HS-27A (cell line): ENCODE data around the gene SLC25A19.
A peak's percentile ranks its signal among the peaks of the same experiment; 100 is the strongest.
"Not testable (repeated sequence)": the region's sequence is repeated elsewhere in the genome, so short reads cannot be mapped to it uniquely, and the experiment has no call there.

Experiments
- DNase-seq: peaks from one replicate; pipeline ENCODE4 v3.0.0-alpha.2; 2012; ENCODE audit warnings: low read depth, missing footprints

SLC25A19 gene

DNA sequence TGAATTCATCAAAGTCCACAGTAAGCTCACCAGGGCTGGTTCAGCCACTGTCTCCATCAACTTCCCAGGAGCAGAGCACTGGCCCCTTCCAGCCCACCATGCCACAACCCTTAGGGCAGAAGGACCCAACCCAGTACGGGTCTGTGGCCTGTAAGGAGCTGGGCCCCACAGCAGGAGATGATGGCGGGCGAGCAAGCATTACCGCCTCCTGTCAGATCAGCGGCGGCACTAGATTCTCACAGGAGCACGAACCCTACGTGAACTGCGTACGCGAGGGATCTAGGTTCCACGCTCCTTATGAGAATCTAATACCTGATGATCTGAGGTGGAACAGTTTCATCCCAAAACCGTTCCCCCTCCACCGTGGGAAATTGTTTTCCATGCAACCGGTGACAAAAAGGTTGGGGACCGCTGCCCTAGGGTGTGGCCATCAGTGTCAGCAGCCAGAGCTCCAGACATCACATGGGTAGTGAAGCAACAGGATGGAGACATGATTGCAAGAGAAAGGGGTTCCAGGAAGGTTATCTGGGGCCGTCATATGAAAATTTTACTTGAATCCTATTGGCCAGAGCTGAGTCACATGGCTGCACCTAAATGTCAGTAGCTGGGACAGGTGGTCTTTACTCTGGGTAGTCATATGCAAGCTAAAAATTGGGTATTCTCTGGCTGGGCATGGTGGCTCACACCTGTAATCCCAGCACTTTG lies 12.4 kb upstream of the SLC25A19 start:
- DNase-seq, result no peak

DNA sequence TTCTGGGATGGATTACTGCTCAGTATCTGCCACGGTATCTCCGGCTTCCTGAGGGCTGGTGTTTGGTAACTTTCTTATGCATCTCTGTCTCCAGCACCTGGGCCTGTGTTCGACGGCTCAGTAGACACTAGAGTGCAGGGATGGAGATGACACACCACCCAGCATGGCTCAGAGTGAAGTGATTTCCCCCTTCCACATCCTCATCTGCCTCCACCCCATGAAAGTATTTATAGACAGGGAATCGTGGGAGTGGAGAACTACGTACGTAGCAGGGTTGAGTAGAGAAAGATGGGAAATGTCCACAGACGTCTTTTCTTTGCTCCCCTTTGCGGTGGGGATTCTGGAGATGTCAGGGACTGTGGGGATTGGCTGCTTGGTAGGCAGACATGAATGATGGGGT lies 11.8 kb upstream of the SLC25A19 start:
- no peak for DNase-seq

DNA sequence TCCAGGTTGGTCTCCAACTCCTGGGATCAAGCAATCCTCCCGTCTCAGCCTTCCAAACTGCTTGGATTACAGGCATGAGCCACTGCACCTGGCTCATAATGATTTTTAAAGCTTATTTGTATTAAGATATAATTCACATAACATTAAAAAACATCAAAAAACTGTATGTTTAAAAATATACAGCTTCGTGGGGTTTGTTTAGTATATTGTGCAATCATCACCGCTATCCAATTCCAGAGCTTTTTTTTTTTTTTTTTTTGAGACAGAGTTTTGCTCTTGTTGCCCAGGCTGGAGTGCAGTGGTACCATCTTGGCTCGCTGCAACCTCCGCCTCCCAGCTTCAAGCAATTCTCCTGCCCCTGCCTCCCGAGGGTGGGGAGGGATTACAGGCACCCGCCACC lies 11.0 kb upstream of the SLC25A19 start:
- DNase-seq, result no peak

DNA sequence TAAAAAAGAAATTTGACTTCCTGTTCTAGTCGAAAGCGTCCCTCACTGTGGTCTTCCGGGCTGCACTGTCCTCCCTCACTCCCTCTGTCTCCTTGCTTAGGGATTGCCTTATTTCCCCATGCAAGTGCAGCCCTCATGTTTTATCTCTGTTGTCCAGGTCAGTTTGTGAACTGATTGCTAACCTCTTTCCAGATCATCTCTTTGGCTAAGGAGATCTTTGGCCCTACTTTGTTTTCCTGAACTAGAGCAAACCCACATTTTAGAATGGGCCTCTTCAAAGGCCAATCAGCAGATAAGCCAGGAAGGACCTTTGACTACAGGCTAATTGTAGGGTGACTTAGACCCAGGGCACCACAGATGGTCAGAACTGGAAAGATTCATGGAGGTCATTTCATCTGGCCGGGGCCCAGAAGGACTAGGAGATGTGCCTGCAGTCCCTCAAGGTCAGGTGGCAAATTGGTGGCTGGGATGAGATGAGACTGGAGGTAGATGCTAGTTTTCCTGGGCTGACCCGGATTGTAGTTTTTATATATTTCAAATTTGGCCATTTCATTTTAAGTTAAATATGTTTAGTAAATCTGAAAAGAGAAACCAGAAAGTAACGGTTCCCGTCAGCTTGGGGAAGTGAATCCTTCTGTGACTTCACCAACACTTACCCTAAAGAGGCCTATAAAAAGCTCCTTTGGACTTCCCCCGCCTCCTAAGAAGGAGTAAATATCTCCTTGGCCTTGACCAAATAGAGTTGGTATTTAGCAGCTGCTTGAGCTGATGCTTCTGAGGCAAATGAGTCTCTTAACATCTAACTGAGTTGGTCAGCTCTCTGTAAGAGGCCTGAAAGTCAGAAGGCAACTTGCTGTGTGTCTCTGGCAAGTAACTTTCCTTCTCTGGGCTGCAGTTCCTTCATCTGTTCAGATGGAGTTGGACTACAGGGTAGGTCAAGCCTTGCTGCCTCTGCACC lies 6.2 kb upstream of the SLC25A19 start:
- DNase-seq, result no peak

DNA sequence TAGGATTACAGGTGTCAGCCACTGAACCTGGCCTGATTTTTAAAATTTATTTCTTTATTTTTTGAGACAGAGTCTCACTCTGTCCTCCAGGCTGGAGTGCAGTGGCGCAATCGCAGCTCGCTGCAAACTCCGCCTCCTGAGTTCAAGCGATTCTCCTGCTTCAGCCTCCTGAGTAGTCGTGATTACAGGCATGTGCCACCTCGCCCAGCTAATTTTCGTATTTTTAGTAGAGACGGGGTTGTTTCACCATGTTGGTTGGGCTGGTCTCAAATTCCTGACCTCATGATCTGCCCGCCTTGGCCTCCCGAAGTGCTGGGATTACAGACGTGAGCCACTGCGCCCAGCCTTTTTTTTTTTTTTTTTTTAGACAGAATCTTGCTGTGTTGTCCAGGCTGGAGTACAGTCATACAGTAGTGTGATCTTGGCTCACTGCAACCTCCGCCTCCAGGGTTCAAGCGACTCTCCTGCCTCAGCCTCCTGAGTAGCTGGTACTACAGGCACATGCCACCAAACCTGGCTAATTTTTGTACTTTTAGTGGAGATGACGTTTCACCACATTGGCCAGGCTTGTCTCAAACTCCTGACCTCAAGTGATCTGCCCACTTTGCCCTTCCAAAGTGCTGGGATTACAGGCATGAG lies 3.7 kb upstream of the SLC25A19 start:
- not testable (repeated sequence) for DNase-seq

DNA sequence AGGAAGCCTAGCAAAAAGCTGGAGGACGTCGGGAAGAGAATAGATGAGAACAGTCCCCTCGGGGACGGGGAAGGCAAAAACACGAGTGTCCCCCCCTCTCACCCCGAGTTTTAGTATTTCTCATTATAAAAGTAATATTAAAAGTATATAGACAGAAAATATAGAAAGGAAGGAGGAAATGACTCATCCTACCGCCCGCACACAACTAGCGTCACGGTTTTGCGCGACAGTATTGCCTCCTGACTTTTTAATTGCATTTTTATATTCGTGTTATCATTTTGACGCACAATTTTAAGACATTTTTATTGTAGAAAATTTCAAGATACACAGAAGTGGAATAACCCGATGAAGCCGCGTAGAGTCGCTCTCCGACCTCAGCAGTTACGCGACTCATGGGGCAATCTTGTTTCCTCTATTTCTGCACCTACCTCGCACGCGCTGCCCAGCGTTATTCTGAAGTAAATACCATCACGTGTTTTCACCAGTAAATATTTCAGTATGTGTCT lies 652 bp upstream of the SLC25A19 start:
- no peak for DNase-seq

DNA sequence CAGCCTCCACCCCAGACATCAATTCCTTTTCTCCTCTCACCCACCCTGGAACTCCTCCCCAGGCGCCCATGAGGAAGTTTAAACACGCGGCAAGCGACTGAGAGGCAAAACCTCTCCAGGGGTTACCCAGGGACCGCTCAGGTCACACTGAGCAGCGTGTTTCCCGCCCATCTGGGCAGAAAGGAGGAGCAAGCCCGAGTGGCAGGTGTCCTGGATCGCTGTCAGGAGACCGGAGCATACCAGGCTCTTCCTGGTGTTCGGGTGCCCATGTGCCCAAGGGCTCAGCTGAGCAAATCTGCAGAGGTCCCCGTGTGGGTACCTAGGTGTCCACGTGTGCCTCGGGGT lies 491 bp downstream of the SLC25A19 start:
- no peak for DNase-seq

DNA sequence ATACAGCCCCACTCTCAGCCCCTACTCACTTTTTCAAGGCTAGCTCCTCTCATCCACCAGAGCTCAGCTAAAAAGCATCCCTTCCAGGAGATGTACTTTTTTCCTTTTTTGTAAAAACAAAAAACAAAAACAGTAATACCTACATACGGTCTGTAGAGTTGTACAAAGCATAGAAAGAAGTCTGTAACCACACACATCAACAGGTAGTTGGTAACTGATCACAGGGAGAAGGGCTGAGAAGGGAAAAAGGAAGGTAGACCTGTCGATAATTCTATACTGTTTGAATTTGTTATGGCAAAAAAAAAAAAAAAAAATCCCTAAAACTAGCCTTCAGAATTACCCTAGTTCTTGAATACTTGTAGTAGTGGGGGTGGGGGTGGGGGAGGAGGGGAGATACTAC lies 874 bp downstream of the SLC25A19 start:
- DNase-seq, result no peak

DNA sequence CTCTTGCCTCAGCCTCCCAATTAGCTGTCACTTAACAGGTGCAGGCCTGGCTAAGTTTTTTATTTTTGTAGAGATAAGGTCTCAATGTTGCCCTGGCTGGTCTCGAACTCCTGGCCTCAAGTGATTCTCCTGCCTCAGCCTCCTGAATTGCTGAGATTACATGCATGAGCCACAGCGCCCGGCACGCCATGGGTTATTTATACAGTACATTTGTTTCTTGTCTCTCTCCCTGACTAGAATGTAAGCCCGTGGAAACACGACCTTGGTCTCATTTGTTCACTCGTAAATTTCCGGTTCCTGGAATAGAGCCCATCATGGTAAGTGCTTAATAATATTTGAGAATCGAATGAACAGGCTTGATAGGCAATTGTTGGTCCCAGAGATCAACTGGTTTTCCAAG lies 2.0 kb downstream of the SLC25A19 start:
- no peak for DNase-seq

DNA sequence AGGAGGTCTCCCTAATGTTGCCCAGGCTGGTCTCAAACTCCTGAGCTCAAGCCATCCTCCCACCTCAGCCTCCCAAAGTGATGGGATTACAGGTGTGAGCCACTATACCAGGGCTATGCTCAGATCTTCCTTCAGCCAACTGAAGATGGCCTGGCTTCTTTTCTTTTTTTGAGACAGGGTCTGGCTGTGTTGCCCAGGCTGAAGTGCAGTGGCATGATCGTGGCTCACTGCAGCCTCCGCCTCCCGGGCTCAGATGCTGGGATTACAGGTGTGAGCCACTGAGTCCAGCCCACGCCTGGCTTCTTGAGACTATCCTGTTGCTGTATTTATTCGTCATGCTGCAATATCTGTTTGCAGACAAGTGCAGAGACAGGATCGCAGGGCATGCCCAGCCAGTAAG lies 4.1 kb downstream of the SLC25A19 start:
- DNase-seq, result no peak

DNA sequence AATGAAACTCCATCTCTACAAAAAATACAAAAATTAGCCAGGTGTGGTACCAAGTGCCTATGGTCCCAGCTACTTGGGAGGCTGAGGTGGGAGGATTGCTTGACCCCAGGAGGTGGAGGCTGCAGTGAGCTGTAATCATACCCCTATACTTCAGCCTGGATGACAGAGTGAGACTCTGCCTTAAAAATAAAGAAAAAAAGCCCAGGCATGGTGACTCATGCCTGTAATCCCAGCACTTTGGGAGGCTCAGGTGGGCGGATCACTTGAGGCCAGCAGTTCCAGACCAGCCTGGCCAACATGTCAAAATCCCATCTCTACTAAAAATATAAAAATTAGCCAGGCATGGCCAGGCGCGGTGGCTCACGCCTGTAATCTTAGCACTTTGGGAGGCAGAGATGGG lies 9.0 kb downstream of the SLC25A19 start:
- not testable (repeated sequence) for DNase-seq

DNA sequence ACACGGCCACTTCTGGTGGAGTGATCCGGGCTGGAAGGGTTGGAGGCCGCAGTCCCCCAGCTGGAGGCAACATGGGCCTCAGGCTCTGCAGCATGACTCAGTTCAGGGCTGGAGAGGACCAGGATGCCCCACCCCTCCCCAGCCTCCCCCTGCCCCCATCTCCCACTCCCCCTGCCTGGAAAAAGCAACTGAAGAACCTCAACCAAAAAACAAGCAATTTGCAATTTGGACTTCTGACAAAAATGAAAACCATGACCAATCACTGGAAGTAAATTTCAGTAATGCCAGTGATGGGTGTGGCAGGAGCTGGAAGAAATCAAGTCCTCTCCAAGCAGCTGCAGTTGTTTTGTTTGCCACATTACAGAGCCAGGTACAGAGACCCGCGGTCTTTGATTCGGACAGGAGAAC lies 11.6 kb downstream of the SLC25A19 start:
- peak; percentile 35 for DNase-seq

DNA sequence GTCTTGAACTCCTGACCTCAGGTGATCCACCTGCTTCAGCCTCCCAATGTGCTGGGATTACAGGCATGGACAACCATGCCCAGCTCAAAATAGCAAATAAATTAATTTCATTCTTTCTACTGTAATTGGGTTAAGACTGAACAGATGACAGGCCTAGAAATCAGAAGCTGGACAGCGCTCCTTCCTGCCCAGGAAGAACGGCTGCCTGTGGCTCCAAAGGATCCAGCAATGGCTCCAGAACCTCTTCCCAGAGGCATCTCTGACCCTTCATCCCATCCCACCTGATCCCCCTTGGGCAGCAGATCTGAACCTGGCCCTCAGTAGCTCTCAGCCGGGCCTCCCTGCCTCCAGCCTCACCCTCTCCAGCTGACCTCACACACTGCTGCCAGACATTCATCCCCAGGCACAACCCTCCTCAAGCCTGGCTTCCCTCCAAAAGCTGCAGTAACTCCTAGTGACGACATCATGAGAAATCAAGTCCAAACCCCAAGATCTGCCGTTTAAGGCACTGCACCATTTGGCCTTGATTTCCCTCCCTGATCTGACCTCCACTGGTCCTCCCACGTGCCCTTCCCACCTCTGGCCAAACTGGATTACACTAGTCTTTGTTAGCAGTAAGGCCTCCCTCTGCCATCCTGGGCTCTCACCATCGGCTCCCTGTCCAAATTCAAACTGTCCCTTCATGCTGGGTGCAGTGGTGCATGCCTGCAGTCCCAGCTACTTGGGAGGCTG lies 15.1 kb downstream of the SLC25A19 start:
- no peak for DNase-seq

DNA sequence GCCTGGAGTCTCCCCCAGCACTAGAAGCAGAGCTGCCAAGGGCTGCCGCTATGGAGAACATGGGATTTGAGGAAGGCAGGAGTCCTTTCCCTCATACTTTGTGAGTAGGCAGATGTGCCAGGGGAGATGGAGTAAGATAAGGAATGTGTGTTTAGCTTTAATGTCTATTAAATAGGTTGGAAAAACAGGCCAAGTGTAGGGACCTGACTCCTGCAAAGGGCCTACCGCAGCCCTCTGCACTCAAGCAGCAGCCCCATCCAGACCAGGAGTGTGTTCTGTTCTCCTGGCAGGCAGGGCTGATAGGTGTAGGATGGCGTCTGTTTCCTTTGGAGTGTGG lies 16.4 kb downstream of the SLC25A19 start:
- DNase-seq, result no peak

DNA sequence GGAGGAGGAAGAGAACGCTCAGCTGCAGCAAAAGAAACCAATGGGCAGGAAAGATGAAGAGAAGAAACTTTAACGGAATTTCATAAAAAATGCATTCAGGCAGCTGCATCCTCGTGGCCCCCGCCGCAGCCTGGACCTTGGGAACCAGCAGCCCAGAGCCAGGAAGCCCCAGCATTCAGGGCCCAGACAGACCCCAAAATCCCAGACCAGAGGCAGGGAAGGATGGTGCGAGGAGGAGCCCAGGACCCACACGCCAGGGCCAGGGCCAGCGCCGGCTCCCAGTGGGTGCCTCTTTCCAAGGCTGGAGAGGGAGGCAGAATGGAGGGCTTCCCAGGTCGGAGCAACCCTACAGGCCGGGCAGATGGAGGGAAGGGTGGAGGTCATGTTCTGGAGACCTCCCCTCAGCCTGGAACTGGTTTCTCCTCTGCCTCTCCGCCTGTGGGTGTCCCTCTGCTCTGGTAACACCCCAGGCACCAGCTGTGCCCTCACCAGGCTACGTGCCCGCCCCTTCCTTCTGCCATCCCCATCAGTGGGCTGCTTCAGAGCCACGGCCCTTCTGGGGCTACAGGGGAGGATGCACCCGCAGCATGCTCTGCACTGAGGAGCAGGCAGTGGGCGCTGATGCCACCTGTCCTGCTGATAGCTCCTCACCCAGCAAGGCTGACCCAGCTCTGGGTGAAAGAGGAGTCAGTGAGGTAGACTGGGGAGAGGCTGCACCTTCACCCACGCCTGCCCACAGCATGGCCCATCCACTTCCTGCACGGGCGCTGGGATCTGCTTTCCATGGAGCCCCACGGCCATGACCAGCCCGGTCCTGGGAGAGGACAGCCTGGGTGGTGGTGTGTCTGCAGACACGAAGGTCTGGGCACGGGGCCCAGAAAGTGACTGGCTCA lies 17.0 kb downstream of the SLC25A19 start:
- no peak for DNase-seq

DNA sequence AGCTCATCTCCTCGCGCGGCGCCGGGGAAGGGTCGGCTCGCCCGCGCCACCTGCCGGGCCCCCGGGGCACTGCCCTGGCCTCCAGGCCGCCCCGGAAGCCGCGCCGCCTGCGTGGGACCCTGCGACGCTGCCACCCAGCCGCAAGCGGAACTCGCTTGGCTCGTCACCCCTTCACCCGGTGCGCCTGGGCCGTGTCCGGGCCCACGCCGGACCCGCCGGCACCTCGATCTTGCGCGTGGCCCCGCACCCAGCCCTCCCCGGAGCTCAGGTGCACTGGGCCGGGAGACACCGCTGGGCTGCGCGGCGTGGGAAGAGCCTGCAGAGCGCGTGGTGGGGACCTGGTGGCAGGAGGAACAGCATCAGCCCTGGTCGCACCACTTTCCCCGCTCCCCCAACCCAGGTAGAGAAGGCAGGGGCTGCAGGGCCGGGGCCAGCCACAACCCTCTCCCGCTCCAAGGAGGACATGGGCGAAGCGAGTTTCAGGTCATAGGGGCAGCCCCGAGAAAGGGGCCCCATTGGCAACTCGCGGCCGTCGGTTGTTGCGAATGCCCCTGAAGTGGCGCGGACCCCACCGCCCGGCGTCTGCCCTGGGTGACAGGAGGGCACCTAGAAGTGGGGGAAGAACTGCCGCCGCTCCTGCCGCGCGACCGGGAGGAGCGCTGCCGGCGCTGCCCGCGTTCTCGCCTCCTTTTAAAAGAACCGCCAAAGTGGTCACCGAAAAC lies 17.8 kb downstream of the SLC25A19 start:
- no peak for DNase-seq

DNA sequence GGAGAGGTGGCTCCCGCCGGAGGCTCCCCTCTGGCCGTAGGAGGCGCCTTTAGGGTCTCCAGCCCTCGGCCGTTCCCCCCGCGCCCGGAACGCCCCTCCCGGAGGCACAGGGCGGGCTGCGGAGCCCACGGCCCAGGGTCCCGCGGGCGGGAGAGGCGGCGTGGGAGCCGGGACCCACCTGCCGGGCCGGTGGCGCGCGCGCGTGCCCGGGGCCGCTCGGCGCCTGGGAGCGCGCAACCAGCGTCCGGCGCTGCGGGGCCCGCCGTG lies 18.3 kb downstream of the SLC25A19 start, which contains the start of gene MIF4GD:
Gene MIF4GD, minus strand, starts transcription at position 266 of the 267 bp plus-strand sequence. CDS start 1,036 bp downstream, outside the sequence.
- no peak for DNase-seq

DNA sequence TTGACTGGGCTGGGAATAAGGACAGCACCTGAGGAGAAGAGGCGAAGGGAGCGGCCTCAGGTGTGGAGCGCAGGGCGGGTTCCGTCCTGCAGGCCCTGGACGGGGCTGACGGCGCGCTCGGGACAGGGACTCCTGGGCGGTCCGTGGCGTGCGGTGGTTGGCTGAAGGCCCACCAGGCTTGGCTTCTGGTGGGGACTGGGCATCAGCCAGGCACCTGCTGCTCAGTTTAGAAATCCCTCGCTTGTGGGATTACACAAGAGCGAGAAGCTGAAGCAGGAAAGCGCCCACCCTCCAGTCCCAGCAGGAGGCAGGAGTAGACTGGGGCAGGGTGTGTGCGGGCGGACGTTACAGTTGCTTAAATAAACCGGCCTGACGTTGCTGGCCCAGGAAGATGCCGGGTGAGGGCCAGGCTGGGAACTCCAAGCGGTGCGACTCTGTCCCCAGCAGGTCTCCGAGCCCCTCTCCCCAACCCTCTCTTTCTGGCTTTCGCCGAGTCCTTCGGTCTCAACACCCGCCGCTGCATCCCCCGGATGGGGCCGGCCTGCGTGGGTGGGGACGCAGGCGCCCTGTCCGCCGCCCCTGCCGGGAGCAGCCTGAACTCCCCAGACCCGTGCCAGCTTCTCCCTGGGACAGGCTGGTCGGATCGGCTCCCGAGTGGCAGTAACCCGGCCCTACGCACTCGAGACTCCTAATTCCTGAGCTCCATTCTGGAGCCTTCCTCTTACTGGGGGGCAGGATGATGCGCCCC lies 18.8 kb downstream of the SLC25A19 start:
- no peak for DNase-seq

DNA sequence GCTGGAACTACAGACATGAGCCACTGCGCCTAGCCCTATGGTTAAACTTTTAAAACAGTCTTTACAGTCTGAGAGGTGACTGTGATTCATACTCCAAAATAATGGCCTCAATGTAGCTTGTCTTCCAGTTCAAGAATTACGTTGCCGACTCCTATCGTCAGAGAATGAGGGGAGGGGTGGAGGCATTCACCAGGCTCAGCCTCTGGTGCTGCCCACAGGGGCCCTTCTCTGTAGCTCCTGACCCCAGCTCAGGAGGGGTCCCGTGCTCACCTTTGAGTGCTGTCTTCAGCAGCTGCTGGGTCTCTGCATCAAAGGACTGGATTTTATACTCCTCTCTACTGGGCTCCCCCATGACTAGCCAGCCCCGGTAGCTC lies 19.4 kb downstream of the SLC25A19 start:
- no peak for DNase-seq
